Measurements from ENCODE around the gene CORIN.

- no peak for TF ChIP-seq CTCF (IDR thresholded peaks at IDR 0.05 in 2 of 3, conservative IDR thresholded peaks at IDR 0.05 in 1 of 3; ENCODE audit: control insufficient read depth in 2 of 3, extremely low read depth in 1 of 3, insufficient read depth in 1 of 3, low read depth in 3 of 3, low read length in 3 of 3)
- TF ChIP-seq RAD21 (IDR thresholded peaks at IDR 0.05; ENCODE audit: insufficient read depth, low read depth, low read length): no peak
- no peak for TF ChIP-seq NRF1 (conservative IDR thresholded peaks at IDR 0.05; ENCODE audit: low read depth, low read length)
- no peak for TF ChIP-seq EGR1 (IDR thresholded peaks at IDR 0.05; ENCODE audit: borderline replicate concordance in 1 of 2, low read depth in 2 of 2, low read length in 2 of 2)
- TF ChIP-seq PML (IDR thresholded peaks at IDR 0.05; ENCODE audit: low read length): no peak
- no peak for TF ChIP-seq POLR2AphosphoS5 (IDR thresholded peaks at IDR 0.05; ENCODE audit: low read length)
- no peak for TF ChIP-seq E2F8 (IDR thresholded peaks at IDR 0.05; ENCODE audit: low read depth, partially characterized antibody)
- TF ChIP-seq BRCA1 (IDR thresholded peaks at IDR 0.05; ENCODE audit: low read depth, low read length): no peak
- no peak for TF ChIP-seq CEBPB (IDR thresholded peaks at IDR 0.05; ENCODE audit: borderline replicate concordance in 1 of 2, low read depth in 2 of 2, low read length in 2 of 2)
Measured at GRCh38 chr4:47675806-47676205, 162.1 kb downstream of the CORIN start.

All from GM12878 (cell line).